Hepatic stellate cell (primary cell): ENCODE measurements around the gene GLI3.
A peak's percentile ranks its signal among the peaks of the same experiment; 100 is the strongest.

Source experiments
- DNase-seq: peaks from one replicate; pipeline ENCODE4 v3.0.0; 2011; ENCODE audit warnings: low spot score

The GLI3 gene

GRCh38 chr7:42175834-42176723, 60.9 kb downstream of the GLI3 start:
- no peak for DNase-seq

- DNase-seq, result no peak
These were observed 62.6 kb downstream of the GLI3 start for GRCh38 chr7:42174391-42174912.

GRCh38 chr7:42170724-42171123, 66.3 kb downstream of the GLI3 start:
- DNase-seq, result peak; percentile 23

- DNase-seq, result no peak
These were observed 68.5 kb downstream of the GLI3 start for GRCh38 chr7:42168512-42168911.

- DNase-seq, result no peak
These were observed 69.3 kb downstream of the GLI3 start for GRCh38 chr7:42167631-42168236.

GRCh38 chr7:42167206-42167605, 69.8 kb downstream of the GLI3 start:
- no peak for DNase-seq

- DNase-seq, result no peak
These were observed 72.1 kb downstream of the GLI3 start for GRCh38 chr7:42164881-42165428.

GRCh38 chr7:42162560-42163325, 74.3 kb downstream of the GLI3 start:
- no peak for DNase-seq

GRCh38 chr7:42161719-42162118, 75.3 kb downstream of the GLI3 start:
- no peak for DNase-seq

- DNase-seq, result no peak
These were observed 75.9 kb downstream of the GLI3 start for GRCh38 chr7:42161110-42161509.

GRCh38 chr7:42159130-42159529, 77.9 kb downstream of the GLI3 start:
- no peak for DNase-seq

GRCh38 chr7:42156967-42157721, 79.9 kb downstream of the GLI3 start:
- no peak for DNase-seq

- peak; percentile 13 for DNase-seq
These were observed 80.6 kb downstream of the GLI3 start for GRCh38 chr7:42156291-42156865.

GRCh38 chr7:42155584-42156290, 81.3 kb downstream of the GLI3 start:
- DNase-seq, result no peak

GRCh38 chr7:42154173-42154572, 82.8 kb downstream of the GLI3 start:
- DNase-seq, result no peak

GRCh38 chr7:42152329-42153205, 84.4 kb downstream of the GLI3 start:
- no peak for DNase-seq

- DNase-seq, result peak; percentile 22
These were observed 85.7 kb downstream of the GLI3 start for GRCh38 chr7:42151309-42151708.

GRCh38 chr7:42145539-42145938, 91.5 kb downstream of the GLI3 start:
- DNase-seq, result no peak

GRCh38 chr7:42144604-42145003, 92.4 kb downstream of the GLI3 start:
- DNase-seq, result peak; percentile 36
